NB4 (cell line): Measurements from ENCODE around the gene PDGFD.

Experiments
- CTCF ChIP-seq: IDR thresholded peaks from one replicate; pipeline ENCODE4 v1.5.1; 2012; ENCODE audit warnings: low read depth, low read length
- MAX ChIP-seq: IDR thresholded peaks from 2 replicates; pipeline ENCODE4 v1.6.1; 2011; ENCODE audit warnings: low read depth, low read length
- POLR2A ChIP-seq: IDR thresholded peaks from 2 replicates; pipeline ENCODE4 v1.6.1; 2011; ENCODE audit warnings: mild to moderate bottlenecking; ENCODE audit not compliant: insufficient read length; ENCODE audit errors: extremely low read depth

- TF ChIP-seq CTCF (no peak), MAX (no peak), POLR2A (no peak)
Observed at GRCh38 chr11:104206936-104207335, 43.0 kb upstream of the PDGFD start.
